A204.1 (cell line): ENCODE results near the gene ADCY5.

Experiments
- FAIRE-seq: peaks from 2 replicates; lab custom pipeline; 2012; peaks lifted over from hg19 to GRCh38; lab: Jason Lieb, UNC

ADCY5 gene

DNA sequence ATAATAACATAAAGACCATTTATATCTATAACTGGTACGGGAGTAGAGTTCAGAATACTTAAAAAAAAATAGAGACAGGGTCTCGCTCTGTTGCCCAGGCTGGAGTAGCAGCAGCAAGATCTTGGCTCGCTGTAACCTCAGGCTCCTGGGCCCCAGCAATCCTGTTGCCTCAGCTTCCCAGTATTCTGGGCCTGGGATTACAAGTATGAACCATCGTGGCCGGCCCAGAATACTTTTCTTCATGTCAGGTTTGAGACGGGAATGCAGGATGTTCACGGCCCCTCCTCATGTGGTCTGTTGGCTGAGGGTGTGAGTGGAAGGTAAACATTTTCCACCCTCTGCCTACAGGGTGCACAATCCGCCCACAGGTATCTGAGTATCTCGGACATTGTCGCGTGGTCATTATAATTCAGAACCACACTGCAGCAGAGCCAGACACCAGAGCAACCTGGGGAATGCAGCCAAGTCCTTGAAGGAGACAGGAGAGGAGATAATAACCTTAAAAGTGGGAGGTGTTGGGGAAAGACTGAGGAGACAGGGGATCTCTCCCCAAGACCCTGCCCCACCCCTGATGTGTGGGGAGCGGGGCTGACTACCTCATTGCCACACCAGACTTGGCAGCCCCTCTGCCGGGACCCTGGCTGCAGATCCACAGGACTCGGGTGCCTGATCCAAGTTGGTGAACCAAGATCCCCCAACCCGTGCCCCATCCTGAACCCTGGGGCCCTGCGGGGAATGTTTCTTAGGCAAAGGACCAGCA lies 106.8 kb downstream of the ADCY5 start:
- FAIRE-seq: no peak

DNA sequence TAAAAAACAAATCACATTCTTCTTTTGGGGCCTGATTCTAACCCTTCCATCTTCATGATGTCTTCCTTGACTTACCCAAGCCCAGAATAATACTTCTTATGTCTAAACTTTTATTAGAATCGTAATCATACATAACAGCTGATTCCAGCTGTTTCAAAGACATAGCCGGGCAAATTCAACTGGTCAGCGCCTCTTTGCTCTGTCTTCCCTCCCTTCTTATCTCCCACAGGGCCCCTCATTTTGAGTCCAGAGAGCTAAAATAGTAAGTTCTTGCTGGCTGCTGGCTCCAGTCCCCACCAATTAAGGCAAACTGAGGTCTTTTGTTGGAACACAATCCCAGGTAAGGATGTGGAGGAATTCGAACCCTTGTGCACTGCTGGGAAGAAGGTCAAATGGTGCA lies 108.6 kb downstream of the ADCY5 start:
- no peak for FAIRE-seq

DNA sequence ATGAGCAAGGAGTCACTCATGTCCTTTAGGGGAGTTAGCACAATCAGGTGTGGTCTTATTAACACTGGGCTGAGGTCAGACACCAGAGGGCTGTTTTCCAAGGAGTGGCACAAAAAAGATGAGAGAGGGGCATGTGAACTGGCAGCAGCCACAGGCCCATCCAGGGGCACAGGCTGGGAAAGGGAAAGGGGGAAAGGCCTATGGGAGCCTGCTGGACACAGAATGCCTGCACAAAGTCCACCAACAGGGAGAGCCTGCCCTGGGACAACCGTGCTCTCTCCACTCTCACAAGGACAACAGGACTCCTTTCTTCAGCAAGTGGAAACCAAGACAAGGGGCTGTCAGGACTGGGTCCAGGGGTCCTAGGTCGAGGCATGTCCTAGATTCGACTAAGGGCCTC lies 109.6 kb downstream of the ADCY5 start:
- no peak for FAIRE-seq

DNA sequence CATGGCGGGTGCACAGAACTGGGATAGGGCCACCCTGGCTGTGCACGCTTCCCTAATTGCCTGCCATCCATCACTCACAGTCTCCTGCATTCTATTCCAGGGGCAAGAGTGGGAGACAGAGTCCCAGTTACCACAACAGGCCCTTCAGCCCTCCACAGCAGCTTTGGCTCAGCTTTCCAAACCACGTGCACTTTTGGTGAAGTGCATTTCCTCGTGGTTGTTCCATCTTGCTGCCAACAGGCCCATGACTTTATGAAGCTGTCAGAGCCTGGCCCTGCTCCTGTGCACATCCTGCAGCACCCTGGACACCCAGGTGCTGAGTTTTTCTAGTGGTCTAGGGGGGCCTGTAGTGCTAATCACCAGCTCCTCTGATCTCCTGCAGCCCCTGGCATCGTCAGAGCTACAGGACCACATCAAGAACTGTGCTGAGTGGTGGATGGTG lies 110.2 kb downstream of the ADCY5 start:
- no peak for FAIRE-seq

DNA sequence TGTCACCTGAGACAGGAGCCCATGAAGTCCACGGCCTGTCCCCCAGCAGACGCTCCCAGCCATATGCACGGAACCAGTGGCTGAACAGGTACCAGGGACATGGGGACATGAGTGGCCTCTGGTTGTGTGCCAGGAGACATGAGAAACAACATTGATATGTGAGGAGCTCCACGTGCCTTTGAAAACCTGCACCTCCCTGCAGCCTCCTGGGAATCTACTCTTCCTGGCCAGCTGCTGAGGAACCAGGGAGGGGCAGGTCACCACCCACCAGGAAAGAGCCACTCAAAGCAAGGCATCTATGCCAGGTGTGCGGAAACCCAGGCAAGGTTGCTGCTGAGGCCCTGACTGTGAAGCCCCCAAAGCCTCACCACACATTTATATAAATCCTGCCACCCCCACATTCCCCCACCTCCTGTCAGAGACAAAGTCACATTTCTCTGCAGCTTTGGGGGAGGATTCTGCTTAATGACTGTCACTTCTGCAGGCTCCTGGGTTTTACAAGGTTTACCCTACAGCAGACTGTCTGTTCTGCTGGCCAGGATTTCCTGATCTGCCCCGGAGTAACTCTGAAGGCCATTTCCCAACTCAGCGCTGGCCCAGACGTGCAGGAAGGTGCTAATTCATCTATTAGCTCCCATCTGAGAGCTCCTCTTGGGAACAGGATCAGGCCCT lies 110.8 kb downstream of the ADCY5 start:
- no peak for FAIRE-seq

DNA sequence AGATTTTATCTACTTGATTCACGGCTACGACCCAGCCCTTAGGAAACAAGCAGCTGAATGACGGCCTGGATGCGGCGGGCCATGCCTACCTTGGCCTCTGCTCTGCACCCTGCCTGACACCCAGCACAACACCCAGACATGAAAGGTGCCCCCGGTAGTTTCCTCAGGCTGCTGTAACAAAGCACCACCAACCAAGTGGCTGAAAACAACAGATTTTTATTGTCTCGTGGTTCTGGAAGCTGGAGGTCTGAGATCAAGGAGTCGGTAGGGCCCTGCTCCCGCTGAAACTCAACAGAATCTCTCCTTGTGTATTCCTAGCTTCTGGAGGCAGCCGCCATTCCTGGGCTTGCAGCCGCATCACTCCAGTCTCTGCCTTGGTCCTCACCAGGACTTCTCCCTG lies 111.7 kb downstream of the ADCY5 start:
- FAIRE-seq: no peak

DNA sequence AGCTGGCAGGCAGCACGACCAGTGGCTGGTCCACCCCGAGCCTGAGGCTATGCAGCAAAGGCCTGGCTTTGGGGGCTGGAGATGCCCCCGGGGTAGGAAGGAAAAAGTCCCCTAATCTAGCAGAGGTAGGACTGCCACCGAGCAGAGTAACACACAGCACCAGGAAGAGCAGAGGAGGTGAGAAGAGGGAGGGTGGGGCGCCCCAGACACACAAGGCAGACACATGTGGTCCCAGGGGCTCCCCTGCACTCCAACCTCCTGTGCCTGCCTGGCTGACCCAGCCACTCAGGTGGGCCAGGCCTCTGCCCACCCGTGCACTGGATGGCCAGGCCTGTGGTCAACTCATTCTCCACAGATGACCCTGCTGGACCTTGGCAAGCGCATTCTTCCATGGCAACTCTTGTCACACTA lies 112.4 kb downstream of the ADCY5 start:
- no peak for FAIRE-seq

DNA sequence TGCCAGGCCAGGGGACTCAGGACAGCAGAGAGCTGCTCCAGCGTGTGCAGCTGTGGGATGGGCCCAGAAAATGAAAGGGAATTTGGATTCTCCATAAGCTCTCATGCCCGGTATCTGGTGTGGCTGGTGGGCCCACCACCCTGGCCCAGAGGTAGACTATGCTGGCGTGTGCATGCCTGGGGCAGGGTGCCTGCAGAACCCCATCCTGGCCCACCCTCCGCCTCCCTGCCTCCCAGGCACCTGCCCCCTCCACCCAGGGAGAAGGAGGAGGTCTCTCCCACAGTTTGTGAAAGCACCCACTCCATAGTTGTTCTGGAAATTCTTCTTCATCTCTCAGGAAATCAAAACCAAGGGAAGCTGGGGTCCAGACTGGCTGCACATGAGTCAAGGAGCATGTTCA lies 112.9 kb downstream of the ADCY5 start:
- FAIRE-seq: no peak

DNA sequence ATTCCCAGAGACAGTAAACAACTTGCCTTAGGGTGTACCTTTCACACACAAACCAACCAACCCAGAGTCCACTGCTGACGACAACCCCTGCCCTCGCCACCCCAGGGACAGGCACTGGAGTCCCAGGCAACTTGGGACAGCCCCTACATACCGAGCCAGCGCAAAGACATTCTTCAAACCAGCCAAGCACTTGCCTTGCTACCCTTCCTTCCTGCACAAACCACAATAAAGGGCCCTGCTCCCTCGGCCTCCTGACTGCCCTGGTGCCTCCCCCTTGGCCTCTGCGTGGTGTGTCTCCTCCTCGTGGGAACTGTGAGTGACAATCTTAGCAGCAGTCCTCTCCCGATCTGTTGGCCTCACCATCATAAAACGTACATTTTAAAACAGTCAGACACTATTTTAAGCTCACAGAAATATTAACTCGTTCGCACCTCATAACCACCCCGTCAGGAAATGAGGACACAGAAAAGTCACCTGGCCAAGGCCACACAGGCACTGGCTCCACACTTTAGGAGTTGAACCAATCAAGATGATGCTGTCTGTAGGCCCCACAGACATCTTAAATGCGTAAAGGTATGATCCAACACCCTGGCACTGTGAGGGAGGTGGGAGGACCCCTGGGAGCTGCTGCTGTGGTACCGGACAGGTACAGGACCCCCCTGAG lies 113.8 kb downstream of the ADCY5 start:
- no peak for FAIRE-seq

DNA sequence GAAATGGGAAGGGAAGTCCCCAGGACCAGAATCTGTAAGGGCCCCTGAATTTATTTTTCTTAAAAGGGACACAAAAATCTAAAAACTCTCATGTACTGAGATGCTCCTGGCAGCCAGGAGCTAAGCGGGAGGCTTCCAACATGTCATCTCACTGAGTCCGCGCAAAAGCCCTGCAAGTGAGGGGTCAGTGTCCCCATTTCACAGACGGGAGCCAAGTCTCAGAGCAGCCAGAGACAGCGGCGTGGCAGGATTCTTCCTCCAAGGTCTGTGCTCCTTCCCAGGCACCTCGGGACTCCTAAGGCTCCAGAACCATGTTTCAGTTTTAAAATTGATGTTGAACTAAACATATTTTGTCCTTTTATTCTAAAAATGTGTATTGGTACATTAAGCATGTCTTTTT lies 114.8 kb downstream of the ADCY5 start:
- FAIRE-seq: no peak

DNA sequence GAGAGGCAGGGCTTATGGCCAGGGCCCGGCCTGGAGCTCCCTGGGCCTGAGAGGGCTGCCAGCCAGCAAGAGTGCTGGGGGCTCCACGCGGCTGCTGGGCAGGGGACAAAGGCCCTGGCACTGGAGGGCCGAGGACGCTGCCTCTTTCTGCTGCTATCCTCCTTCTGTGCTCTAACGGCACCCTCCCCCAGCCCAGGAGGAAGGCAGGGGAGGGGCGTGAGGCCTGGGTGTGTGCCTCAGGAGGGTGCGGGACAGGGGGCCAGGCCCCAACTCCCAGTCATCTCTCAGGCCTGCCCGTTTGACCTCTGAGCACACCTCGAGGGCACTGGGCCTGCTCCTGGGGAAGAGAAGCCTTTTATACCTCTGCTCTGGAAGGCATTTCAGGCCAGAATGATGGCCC lies 115.5 kb downstream of the ADCY5 start:
- FAIRE-seq: no peak

DNA sequence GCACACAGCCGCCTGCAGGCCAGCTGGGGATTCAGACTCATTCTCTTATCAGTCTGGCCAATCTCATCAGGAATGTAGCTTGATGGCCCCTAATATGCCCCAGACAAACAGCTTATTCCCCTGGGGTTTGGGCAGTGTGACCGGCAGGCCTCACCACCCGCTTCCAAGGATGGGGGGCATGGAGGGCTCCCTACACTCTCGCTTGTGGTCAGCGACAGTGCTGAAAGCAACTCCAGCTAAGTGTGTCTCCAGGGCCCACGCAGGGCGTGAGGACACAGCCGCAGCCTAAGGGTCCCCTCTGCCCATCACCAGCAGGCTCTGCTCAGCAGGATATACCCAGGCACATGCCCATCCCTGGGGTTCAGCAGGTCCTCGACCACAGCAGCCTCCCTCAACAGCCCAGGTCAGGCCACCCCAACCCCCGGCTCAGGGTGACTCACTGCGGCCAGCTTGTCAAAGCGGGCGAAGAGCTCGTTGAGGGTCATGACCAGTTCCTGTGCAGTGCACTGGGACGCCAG lies 116.7 kb downstream of the ADCY5 start:
- FAIRE-seq: no peak

DNA sequence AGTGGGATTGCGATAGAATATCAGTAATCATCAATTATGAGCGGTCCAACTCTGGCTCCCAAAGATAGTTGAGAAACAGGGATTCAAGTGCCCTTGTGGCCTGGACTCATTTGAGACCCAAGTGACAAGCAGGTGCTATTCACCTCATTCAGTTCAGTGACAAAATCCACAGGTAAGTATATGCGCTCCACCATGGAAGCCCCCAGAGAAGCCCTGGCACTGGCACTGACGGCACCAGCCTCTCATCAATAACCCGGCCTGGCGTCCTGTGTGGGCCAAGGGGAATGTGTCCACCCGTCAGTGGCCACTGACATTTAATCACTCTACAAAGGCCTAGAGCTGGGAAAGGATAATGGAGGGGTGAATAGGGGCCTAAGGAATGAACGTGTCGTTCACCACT lies 117.2 kb downstream of the ADCY5 start:
- no peak for FAIRE-seq

DNA sequence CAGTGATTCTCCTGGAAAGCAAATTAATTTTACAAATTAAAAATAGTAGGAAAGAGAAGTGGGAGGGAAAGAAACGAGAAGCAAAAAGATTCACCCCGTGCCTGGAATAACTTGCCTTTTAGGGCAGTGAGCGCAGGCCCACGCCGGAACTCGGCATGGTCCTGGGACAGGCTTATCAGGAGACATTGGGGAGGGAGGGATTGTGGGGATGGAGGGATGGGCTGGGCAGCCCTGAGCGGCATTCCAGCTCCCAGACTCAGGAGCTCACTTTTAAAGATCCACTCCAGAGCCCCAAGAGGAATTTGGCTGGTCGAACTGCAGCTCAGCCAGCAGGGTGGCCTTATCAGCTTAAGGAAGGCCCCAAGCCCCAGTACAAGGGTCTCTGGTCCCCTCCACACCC lies 117.9 kb downstream of the ADCY5 start:
- no peak for FAIRE-seq

DNA sequence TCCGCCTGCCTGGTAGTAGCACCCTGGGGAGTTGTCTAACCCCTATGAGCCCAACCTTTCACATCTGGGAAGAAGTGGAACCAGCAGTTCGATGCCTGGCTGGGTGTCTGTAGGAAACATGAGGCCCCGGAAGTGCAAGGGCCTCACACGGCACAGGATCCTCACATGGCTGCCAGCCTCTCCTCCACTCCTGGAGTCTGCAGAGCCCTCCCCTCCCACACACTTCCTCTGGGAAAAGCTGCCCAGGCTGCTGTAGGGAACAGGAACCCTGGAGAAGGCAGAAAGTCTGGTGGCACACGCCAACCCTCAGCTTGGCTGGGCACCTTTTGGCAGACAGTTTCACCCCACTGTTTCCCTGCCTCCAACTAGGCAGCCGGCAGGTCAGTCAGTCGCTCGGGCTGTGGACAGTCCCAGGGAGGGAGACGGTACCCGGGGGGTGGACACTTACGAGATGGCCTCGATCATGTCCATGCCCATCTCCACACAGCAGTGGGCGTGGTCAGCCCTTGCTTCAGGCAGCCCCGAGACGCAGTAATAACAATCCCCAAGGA lies 118.4 kb downstream of the ADCY5 start:
- no peak for FAIRE-seq

DNA sequence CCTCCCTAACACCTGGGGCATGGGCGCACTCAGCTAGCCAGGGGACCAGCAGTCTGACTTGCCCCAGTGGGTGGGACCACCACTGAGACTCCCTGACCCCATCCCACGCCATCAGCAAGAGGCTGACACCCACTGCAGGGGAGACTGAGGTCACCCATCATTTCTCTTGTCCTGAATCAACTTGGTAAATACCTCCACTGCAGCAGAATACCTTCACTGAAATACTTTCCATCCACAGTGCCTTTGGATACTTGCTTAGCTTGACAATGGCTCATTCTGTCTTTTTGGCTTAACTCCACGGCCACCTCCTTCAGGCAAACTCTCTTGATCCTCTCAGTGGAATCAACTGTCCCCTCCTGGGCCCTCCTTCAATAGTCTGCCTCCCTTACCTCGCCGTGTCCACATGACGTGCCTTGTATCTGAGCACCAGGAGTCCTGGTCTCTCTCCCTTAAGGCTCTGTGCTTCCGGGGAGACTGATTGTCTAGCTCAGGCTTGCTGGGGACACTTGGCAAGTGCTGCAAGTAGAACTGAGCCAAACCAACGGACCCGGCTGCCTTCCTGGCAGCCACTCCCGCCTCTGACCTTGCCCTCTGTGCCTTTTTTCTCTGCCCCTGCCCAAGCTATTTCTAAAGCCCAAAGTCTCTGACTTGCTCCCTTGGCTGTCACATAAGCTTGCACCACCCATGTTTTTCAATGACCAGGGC lies 119.1 kb downstream of the ADCY5 start:
- FAIRE-seq: no peak

DNA sequence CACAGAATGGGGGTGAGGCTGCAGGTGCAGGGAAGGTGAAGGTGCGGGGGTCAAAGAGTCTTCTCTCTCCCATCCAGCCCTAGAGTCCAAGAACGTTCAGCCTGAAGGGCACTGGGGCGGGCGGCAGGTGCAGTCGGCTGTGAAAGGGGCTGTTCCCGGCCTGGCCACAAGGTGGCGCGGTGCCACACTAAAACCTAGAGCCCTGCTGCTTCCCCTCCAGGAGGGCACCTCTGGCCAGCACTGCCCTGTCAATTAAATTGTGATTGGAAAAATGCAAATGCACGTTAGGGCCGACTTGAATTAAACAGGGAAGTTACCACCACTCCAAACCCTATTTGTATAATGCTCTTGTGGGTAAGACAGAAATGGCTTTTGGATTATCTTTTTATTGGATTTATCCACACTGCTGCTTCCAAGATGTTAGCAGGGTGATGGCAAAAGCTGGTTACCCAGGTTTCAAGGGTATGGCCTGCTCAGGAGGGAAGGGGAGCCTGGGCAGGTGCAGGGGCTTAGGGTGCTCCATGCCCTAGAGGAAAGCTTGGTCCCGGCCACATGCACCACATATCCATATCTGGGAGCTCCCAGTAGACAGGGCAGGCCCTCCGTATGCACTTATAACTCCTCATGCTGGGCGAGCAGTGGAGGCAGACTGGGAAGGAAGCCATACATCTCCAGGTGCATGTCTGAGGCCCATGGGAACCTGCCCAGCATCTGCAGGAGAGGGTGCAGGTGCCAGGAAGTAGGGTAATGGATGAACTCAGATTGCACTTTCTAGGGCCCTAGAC lies 119.8 kb downstream of the ADCY5 start:
- FAIRE-seq: no peak

DNA sequence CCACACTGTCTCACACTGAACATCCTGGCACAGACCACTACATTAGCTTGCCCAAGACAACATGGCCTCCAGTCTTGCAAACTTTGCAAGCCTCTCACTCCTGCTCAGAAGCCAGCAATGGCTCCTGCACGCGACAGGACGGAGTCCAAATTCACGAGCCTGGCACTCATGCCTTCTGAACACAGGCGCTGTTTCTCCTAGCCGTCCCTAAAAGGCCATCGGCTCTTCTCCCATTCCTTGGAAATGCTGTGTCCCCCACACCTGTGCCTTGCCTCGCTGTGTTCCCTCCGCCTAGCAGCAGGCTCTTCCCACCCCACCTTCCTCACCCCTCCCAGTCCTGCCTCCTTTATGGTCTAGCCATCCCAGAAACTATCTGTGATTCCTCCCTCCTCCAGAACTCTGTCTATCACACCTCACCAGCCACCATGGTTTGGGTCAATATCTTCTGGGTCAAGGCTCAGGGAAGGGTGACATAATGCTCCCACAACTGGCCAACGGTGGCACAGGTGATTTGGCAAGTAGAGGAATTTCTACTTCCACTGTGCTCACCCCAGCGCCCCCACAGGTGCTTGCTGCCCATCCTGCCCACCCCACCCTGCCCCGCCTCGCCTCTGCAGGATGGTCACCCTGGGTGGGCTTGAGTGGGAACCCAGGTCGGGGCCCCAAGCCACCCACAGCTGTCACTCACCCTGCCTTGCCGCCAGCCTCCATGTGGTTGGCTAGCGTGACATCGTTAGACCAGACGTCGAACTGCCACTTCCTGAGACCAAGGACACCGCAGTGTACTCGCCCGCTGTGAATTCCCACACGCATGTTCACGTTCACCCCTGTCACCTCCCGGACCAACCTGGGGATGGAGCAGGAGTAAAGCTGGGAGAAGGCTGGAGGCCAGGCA lies 120.7 kb downstream of the ADCY5 start:
- no peak for FAIRE-seq

DNA sequence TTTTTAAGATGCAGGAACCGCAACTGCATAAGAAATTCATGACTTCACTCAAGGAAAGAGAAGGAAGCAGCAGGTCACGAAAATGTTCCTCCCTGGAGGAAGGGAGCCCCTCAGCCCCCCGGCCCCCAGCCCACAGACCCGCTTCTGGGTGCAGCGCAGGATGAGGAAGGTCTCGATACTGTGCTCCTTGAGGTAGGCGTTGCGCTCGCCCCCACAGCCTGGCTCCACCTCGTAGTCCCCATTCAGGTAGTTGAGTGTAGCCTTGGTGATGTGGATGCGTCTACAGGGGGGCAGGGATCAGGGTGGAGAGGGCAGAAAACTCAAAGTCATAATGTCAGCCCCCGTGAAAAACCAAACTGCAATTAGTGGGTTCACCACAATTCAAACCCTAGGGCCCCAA lies 121.4 kb downstream of the ADCY5 start:
- FAIRE-seq: no peak

DNA sequence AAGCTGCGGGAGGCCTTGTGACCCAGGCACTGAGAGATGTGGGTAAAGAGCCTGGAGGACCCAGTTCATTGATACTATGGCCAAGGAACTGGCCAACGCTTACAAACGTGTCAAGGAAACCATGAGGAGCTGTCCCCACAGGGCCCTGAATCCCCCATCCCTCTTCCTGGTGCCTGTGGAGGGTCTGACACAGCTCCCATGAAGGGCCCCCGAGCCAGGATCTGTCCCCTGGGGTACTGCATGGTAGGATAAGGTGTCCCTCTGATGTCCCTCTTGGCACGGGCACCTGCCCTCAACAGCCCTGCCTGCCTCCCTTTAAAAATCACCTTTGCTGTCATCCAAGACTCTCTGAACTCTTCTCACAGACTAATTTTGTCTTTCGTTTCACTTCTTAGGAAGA lies 122.4 kb downstream of the ADCY5 start:
- no peak for FAIRE-seq
